Mesenchymal stem cell (in vitro differentiated cells and primary cell): ENCODE data around the gene SH3GL3.

ENCODE experiments used
- DNase-seq: peaks from one replicate; pipeline ENCODE4 v3.0.0-alpha.2; 2013
- H2AFZ ChIP-seq: one replicate; pipeline ENCODE4 v1.6.1; 2013; ENCODE audit warnings: low read depth, mild to moderate bottlenecking, control low read depth, inconsistent platforms, low read length, moderate library complexity
- H2AK5ac ChIP-seq: 2 replicates; pipeline ENCODE4 v1.6.1; 2013; ENCODE audit warnings: low read length, moderate library complexity, mild to moderate bottlenecking, inconsistent platforms; ENCODE audit not compliant: severe bottlenecking
- H2BK120ac ChIP-seq: one replicate; pipeline ENCODE4 v1.6.1; 2013; ENCODE audit warnings: low read depth, mild to moderate bottlenecking, inconsistent platforms, low read length, moderate library complexity
- H2BK12ac ChIP-seq, 2 experiments: one replicate each; pipeline ENCODE4 v1.6.1; 2013; ENCODE audit warnings: inconsistent platforms in 2 of 2, low read length in 2 of 2, mild to moderate bottlenecking in 2 of 2, moderate library complexity in 2 of 2, control low read depth in 1 of 2
- H2BK15ac ChIP-seq: one replicate; pipeline ENCODE4 v1.6.1; 2013; ENCODE audit warnings: mild to moderate bottlenecking, low read depth, inconsistent platforms; ENCODE audit not compliant: poor library complexity, severe bottlenecking
- H2BK5ac ChIP-seq: 2 replicates; pipeline ENCODE4 v1.6.1; 2013; ENCODE audit warnings: low read depth, mild to moderate bottlenecking, low read length, control low read depth, inconsistent platforms; ENCODE audit not compliant: poor library complexity, severe bottlenecking
- H3K14ac ChIP-seq, 2 experiments: one replicate each; pipeline ENCODE4 v1.6.1; 2013; ENCODE audit warnings: inconsistent platforms in 2 of 2, low read length in 2 of 2, control low read depth in 1 of 2, mild to moderate bottlenecking in 1 of 2, moderate library complexity in 1 of 2
- H3K18ac ChIP-seq, 2 experiments: one replicate each; pipeline ENCODE4 v1.6.1; 2013; ENCODE audit warnings: inconsistent platforms in 2 of 2, low read length in 2 of 2, control low read depth in 1 of 2, low read depth in 1 of 2, mild to moderate bottlenecking in 1 of 2
- H3K23ac ChIP-seq, 2 experiments: one replicate each; pipeline ENCODE4 v1.6.1; 2013; ENCODE audit warnings: inconsistent platforms in 2 of 2, low read length in 2 of 2, mild to moderate bottlenecking in 2 of 2, moderate library complexity in 2 of 2, control low read depth in 1 of 2
- H3K27ac ChIP-seq: 2 replicates; pipeline ENCODE4 v1.5.1; 2013; ENCODE audit warnings: mild to moderate bottlenecking, moderate library complexity, low read length, control low read depth, inconsistent platforms; ENCODE audit not compliant: poor library complexity, severe bottlenecking
- H3K27me3 ChIP-seq, 2 experiments: 2 replicates each; pipeline versions ENCODE4 v1.6.1 to v1.7.0; 2013; ENCODE audit warnings: low read length in 2 of 2, mild to moderate bottlenecking in 2 of 2, moderate library complexity in 2 of 2, control low read depth in 1 of 2, inconsistent platforms in 1 of 2; ENCODE audit not compliant: control insufficient read depth in 1 of 2, insufficient read depth in 1 of 2
- H3K36me3 ChIP-seq, 2 experiments: 2 replicates each; pipeline versions ENCODE4 v1.6.1 to v1.7.0; 2013; ENCODE audit warnings: low read length in 2 of 2, control low read depth in 1 of 2, inconsistent platforms in 1 of 2, low read depth in 1 of 2, mild to moderate bottlenecking in 1 of 2; ENCODE audit not compliant: insufficient read depth in 2 of 2, control insufficient read depth in 1 of 2
- H3K4ac ChIP-seq, 2 experiments: one replicate each; pipeline ENCODE4 v1.6.1; 2013; ENCODE audit warnings: inconsistent platforms in 2 of 2, low read length in 2 of 2, mild to moderate bottlenecking in 2 of 2, moderate library complexity in 2 of 2, control low read depth in 1 of 2, low read depth in 1 of 2
- H3K4me1 ChIP-seq: 2 replicates; pipeline ENCODE4 v1.6.1; 2013; ENCODE audit warnings: low read depth, low read length, control low read depth; ENCODE audit not compliant: control insufficient read depth, insufficient read depth
- H3K4me2 ChIP-seq: 2 replicates; pipeline ENCODE4 v1.6.1; 2013; ENCODE audit warnings: low read length, mild to moderate bottlenecking, inconsistent platforms; ENCODE audit not compliant: poor library complexity, severe bottlenecking
- H3K4me3 ChIP-seq, 2 experiments: 2 replicates each; pipeline versions ENCODE4 v1.5.1 to v1.7.0; 2013; ENCODE audit warnings: low read length in 2 of 2, mild to moderate bottlenecking in 2 of 2, control low read depth in 1 of 2, low read depth in 1 of 2; ENCODE audit not compliant: insufficient read depth in 1 of 2
- H3K79me1 ChIP-seq: replicated peaks from 2 replicates; pipeline ENCODE4 v1.6.1; 2013; ENCODE audit warnings: mild to moderate bottlenecking, control low read depth, low read length, inconsistent platforms; ENCODE audit not compliant: poor library complexity, severe bottlenecking
- H3K9ac ChIP-seq: 2 replicates; pipeline ENCODE4 v1.7.0; 2013; ENCODE audit warnings: mild to moderate bottlenecking, low read length, moderate library complexity
- H3K9me3 ChIP-seq: 2 replicates; pipeline ENCODE4 v1.7.0; 2013; ENCODE audit warnings: mild to moderate bottlenecking, low read length; ENCODE audit not compliant: control insufficient read depth
- H4K8ac ChIP-seq: one replicate; pipeline ENCODE4 v1.6.1; 2013; ENCODE audit warnings: inconsistent platforms, mild to moderate bottlenecking, low read length, moderate library complexity
- H4K91ac ChIP-seq: one replicate; pipeline ENCODE4 v1.6.1; 2013; ENCODE audit warnings: mild to moderate bottlenecking, low read length, inconsistent platforms
- WGBS: methylation state at CpG from one replicate; pipeline ENCODE4 v1.1.7; 2013; ENCODE audit warnings: mixed read lengths; 5-methylcytosine and 5-hydroxymethylcytosine counted together

Gene SH3GL3

GRCh38 chr15:83547168-83547567, 100.0 kb downstream of the SH3GL3 start:
- H2BK120ac ChIP-seq: no peak overlapping the region
- no peak for DNase-seq
- no peak overlapping the region for H4K91ac ChIP-seq
- H2BK5ac ChIP-seq: no peak overlapping the region
- WGBS: 57% methylated on average over 2 of the region's 4 CpGs
- no peak overlapping the region for H2BK15ac ChIP-seq
- H3K9ac ChIP-seq: no peak overlapping the region
- H3K36me3 ChIP-seq: no peaks in the 10 kb centered on the region
- no peaks in the 10 kb centered on the region for H3K27me3 ChIP-seq
- no peaks in the 10 kb centered on the region for H3K79me1 ChIP-seq
- peaks cover 17% of the 10 kb centered on the region for H3K9me3 ChIP-seq
- no peak overlapping the region for H2AK5ac ChIP-seq
- no peak overlapping the region for H3K14ac ChIP-seq
- no peak overlapping the region for H3K4me2 ChIP-seq
- no peak overlapping the region for H3K27ac ChIP-seq
- H2AFZ ChIP-seq: no peak overlapping the region
- no peak overlapping the region for H3K4ac ChIP-seq
- no peak overlapping the region for H2BK12ac ChIP-seq
- no peaks in the 10 kb centered on the region for H3K4me1 ChIP-seq
- no peak overlapping the region for H3K4me3 ChIP-seq
- no peak overlapping the region for H3K18ac ChIP-seq
- no peak overlapping the region for H3K23ac ChIP-seq
- no peak overlapping the region for H4K8ac ChIP-seq

GRCh38 chr15:83549623-83550022, 102.5 kb downstream of the SH3GL3 start:
- Histone ChIP-seq H3K4me3 (no peak overlapping the region), H3K14ac (no peak overlapping the region)

DNA sequence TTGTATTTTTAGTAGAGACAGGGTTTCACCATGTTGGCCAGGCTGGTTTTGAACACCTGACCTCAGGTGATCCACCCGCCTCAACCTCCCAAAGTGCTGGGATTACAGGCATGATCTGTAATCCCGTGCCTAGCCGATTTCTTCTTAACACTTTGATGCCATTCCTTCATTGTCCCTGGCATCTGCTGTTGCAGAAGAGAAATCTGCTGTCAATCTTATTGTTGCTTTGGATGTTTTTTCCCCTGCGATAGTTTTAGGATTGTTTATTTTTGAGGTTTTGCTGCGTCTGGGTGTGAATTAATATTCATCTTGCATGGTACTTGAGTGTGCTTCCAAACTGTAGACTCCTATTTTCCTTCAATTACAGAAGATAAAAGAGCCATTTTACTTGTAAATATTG, 107.4 kb downstream of the SH3GL3 start:
- Histone ChIP-seq H3K36me3 (no peaks in the 10 kb centered on the region), H3K27me3 (peaks cover 3 to 4% of the 10 kb centered on the region in 2 experiments), H3K23ac (no peak overlapping the region), H2BK120ac (no peak overlapping the region), H2AFZ (no peak overlapping the region), H3K4me3 (no peak overlapping the region), H3K4ac (no peak overlapping the region), H2AK5ac (no peak overlapping the region), H2BK12ac (no peak overlapping the region), H2BK15ac (no peak overlapping the region), H3K4me2 (no peak overlapping the region), H3K18ac (no peak overlapping the region), H4K8ac (no peak overlapping the region), H3K27ac (no peak overlapping the region), H3K9me3 (no peaks in the 10 kb centered on the region), H2BK5ac (no peak overlapping the region), H4K91ac (no peak overlapping the region), H3K4me1 (no peaks in the 10 kb centered on the region), H3K9ac (no peak overlapping the region), H3K14ac (no peak overlapping the region), H3K79me1 (no peaks in the 10 kb centered on the region)
- no peak for DNase-seq
- 96% methylated on average over 4 of the region's 5 CpGs for WGBS

More at GRCh38 chr15:83549623-83550022, 102.5 kb downstream of the SH3GL3 start:
- H3K9me3 ChIP-seq: no peaks in the 10 kb centered on the region
- no peak overlapping the region for H3K27ac ChIP-seq
- no peak overlapping the region for H2AK5ac ChIP-seq
- no peaks in the 10 kb centered on the region for H3K36me3 ChIP-seq
- H3K4me2 ChIP-seq: no peak overlapping the region
- H2BK15ac ChIP-seq: no peak overlapping the region
- no peaks in the 10 kb centered on the region for H3K27me3 ChIP-seq
- DNase-seq: no peak
- no peaks in the 10 kb centered on the region for H3K79me1 ChIP-seq
- H4K91ac ChIP-seq: no peak overlapping the region
- no peak overlapping the region for H3K4ac ChIP-seq
- H2BK12ac ChIP-seq: no peak overlapping the region
- no peaks in the 10 kb centered on the region for H3K4me1 ChIP-seq
- no peak overlapping the region for H2AFZ ChIP-seq
- 100% methylated on average over 1 of the region's 1 CpG for WGBS
- H2BK5ac ChIP-seq: no peak overlapping the region
- no peak overlapping the region for H2BK120ac ChIP-seq
- no peak overlapping the region for H3K9ac ChIP-seq
- H3K23ac ChIP-seq: no peak overlapping the region
- H3K18ac ChIP-seq: no peak overlapping the region
- H4K8ac ChIP-seq: no peak overlapping the region

DNA sequence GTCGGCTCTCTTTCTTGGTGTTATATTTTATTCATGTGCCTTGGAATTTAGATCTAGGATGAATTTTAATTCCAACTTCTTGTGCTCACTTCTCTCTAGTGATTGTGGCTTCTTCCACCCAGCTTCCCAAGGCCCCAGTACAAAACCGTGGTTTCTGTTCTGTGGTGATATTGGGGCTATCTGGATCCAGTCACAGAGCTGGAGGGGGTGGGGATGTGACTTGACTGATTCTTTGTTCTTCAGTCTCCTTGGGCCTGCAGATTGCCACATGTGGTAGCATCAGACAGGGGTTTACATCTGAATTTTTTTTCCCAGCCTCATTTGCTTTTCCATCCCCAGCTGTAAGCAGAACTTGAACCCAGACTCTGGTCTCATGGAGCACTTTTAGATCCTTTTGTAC, 108.2 kb downstream of the SH3GL3 start:
- no peak overlapping the region for H2AFZ ChIP-seq
- H3K14ac ChIP-seq: no peak overlapping the region
- no peak overlapping the region for H4K91ac ChIP-seq
- H3K27ac ChIP-seq: no peak overlapping the region
- no peaks in the 10 kb centered on the region for H3K79me1 ChIP-seq
- WGBS: 100% methylated on average over 1 of the region's 2 CpGs
- H3K4me3 ChIP-seq: no peak overlapping the region
- H3K4me2 ChIP-seq: no peak overlapping the region
- no peak overlapping the region for H2AK5ac ChIP-seq
- no peak overlapping the region for H4K8ac ChIP-seq
- no peak for DNase-seq
- peaks cover 3 to 7% of the 10 kb centered on the region in 2 experiments for H3K27me3 ChIP-seq
- H2BK120ac ChIP-seq: no peak overlapping the region
- no peak overlapping the region for H3K23ac ChIP-seq
- H3K36me3 ChIP-seq: no peaks in the 10 kb centered on the region
- H2BK5ac ChIP-seq: no peak overlapping the region
- H3K9ac ChIP-seq: no peak overlapping the region
- no peaks in the 10 kb centered on the region for H3K9me3 ChIP-seq
- H2BK12ac ChIP-seq: no peak overlapping the region
- no peak overlapping the region for H3K18ac ChIP-seq
- H3K4me1 ChIP-seq: no peaks in the 10 kb centered on the region
- H2BK15ac ChIP-seq: no peak overlapping the region
- H3K4ac ChIP-seq: no peak overlapping the region
